H1 (cell line): Measurements from ENCODE around the gene ZBED4. TPM values are rescaled to one million over a fixed set of nuclear protein-coding genes. Genes with fewer than 3 reads are reported as not detected.
A peak's percentile ranks its signal among the peaks of the same experiment; 100 is the strongest.

Experiments used
- CTCF ChIA-PET: fragments of 300-600 bp; sonication (Branson Sonifier 250); formaldehyde crosslinking; loops from one replicate; lab custom pipeline; 2021; ENCODE audit not compliant: partially characterized antibody; lab: Charles Lee
- POLR2A ChIA-PET: fragments of 300-600 bp; sonication (Branson Sonifier 250); formaldehyde crosslinking; loops from one replicate; lab custom pipeline; 2021; ENCODE audit warnings: inconsistent platforms; ENCODE audit not compliant: partially characterized antibody; lab: Charles Lee
- DNase-seq, 2 experiments: peaks; one replicate each; pipeline versions ENCODE4 v3.0.0 to v3.0.0-alpha.2; 2010 to 2022; ENCODE audit warnings: low spot score in 2 of 2, low read depth in 1 of 2, mixed read lengths in 1 of 2
- FAIRE-seq: peaks from 2 replicates; lab custom pipeline; 2011; peaks lifted over from hg19 to GRCh38; lab: Jason Lieb, UNC
- H2AFZ ChIP-seq: 2 replicates; pipeline ENCODE4 v1.8.1; 2012; ENCODE audit warnings: low read length, inconsistent platforms
- H2AK5ac ChIP-seq: 2 replicates; pipeline ENCODE4 v1.6.1; 2013; ENCODE audit warnings: low read depth, low read length
- H2BK120ac ChIP-seq: replicated peaks from 2 replicates; pipeline ENCODE3; 2013; ENCODE audit warnings: low read depth, low read length, inconsistent platforms
- H2BK12ac ChIP-seq: 2 replicates; pipeline ENCODE4 v1.6.1; 2013; ENCODE audit warnings: low read depth, low read length
- H2BK15ac ChIP-seq: 2 replicates; pipeline ENCODE4 v1.6.1; 2013; ENCODE audit warnings: low read length
- H2BK20ac ChIP-seq: 2 replicates; pipeline ENCODE4 v1.6.1; 2013; ENCODE audit warnings: low read length
- H2BK5ac ChIP-seq: 2 replicates; pipeline ENCODE4 v1.6.1; 2013; ENCODE audit warnings: low read depth, low read length
- H3K14ac ChIP-seq: 2 replicates; pipeline ENCODE4 v1.6.1; 2013; ENCODE audit warnings: inconsistent platforms; ENCODE audit not compliant: insufficient read length
- H3K18ac ChIP-seq: 2 replicates; pipeline ENCODE4 v1.6.1; 2013; ENCODE audit warnings: low read length; ENCODE audit errors: extremely low read depth
- H3K23ac ChIP-seq: 2 replicates; pipeline ENCODE4 v1.6.1; 2013; ENCODE audit warnings: inconsistent platforms; ENCODE audit not compliant: insufficient read length
- H3K23me2 ChIP-seq: 2 replicates; pipeline ENCODE4 v1.6.1; 2013; ENCODE audit warnings: low read depth, low read length
- H3K27ac ChIP-seq: 2 replicates; pipeline ENCODE4 v1.6.1; 2011; ENCODE audit warnings: low read depth, low read length, inconsistent platforms
- H3K27me3 ChIP-seq, 4 experiments: replicated peaks in 1 of 4; 1 replicate in 1 of 4; 2 replicates in 3 of 4; pipeline versions ENCODE4 v1.6.1 to v1.8.1; 2011 to 2013; ENCODE audit warnings: low read length in 3 of 4, mild to moderate bottlenecking in 3 of 4, inconsistent platforms in 2 of 4, mixed read lengths in 2 of 4, moderate library complexity in 1 of 4; ENCODE audit not compliant: control insufficient read depth in 3 of 4, insufficient read depth in 3 of 4; ENCODE audit errors: extremely low read depth in 1 of 4
- H3K36me3 ChIP-seq, 4 experiments: 2 replicates each; pipeline versions ENCODE4 v1.6.1 to v1.8.1; 2011 to 2013; ENCODE audit warnings: mild to moderate bottlenecking in 4 of 4, low read length in 3 of 4, moderate library complexity in 2 of 4, control low read depth in 1 of 4, inconsistent platforms in 1 of 4; ENCODE audit not compliant: insufficient read depth in 4 of 4, control insufficient read depth in 2 of 4
- H3K4ac ChIP-seq: replicated peaks from 2 replicates; pipeline ENCODE3; 2013; ENCODE audit warnings: low read length, low read depth, mixed read lengths, inconsistent platforms; ENCODE audit not compliant: insufficient read length
- H3K4me1 ChIP-seq, 4 experiments: replicated peaks in 1 of 4; 1 replicate in 1 of 4; 2 replicates in 3 of 4; pipeline versions ENCODE4 v1.6.1 to v1.8.1; 2011 to 2013; ENCODE audit warnings: low read length in 3 of 4, inconsistent platforms in 2 of 4, mixed read lengths in 1 of 4; ENCODE audit not compliant: insufficient read depth in 4 of 4, control insufficient read depth in 3 of 4
- H3K4me2 ChIP-seq, 2 experiments: 2 replicates each; pipeline versions ENCODE4 v1.6.1 to v1.8.1; 2011 to 2013; ENCODE audit warnings: low read depth in 2 of 2, low read length in 2 of 2, control low read depth in 1 of 2, inconsistent platforms in 1 of 2, mild to moderate bottlenecking in 1 of 2; ENCODE audit not compliant: insufficient read depth in 1 of 2
- H3K4me3 ChIP-seq, 4 experiments: fragments of 200-600, 300-600 bp in 1 of 4; sonication (generic), shearing (Covaris generic), sonication (Bioruptor Twin) in 1 of 4; 2 replicates each; pipeline versions ENCODE4 v1.5.1 to v1.8.1; 2011 to 2016; ENCODE audit warnings: low read length in 4 of 4, low read depth in 3 of 4, control low read depth in 2 of 4, inconsistent platforms in 2 of 4, mild to moderate bottlenecking in 2 of 4, mixed read lengths in 1 of 4, moderate library complexity in 1 of 4; ENCODE audit not compliant: insufficient read depth in 2 of 4; ENCODE audit errors: extremely low read depth in 1 of 4
- H3K56ac ChIP-seq: replicated peaks from 2 replicates; pipeline ENCODE3; 2013; ENCODE audit warnings: low read depth, mild to moderate bottlenecking, mixed read lengths, low read length, inconsistent platforms; ENCODE audit not compliant: insufficient read length
- H3K79me1 ChIP-seq: 2 replicates; pipeline ENCODE4 v1.6.1; 2013; ENCODE audit warnings: low read depth, low read length, control low read depth
- H3K79me2 ChIP-seq, 2 experiments: 2 replicates each; pipeline versions ENCODE4 v1.6.1 to v1.8.1; 2012 to 2013; ENCODE audit warnings: low read length in 2 of 2, mild to moderate bottlenecking in 2 of 2, inconsistent platforms in 1 of 2; ENCODE audit not compliant: insufficient read depth in 2 of 2, control insufficient read depth in 1 of 2
- H3K9ac ChIP-seq, 4 experiments: replicated peaks in 1 of 4; 1 replicate in 1 of 4; 2 replicates in 3 of 4; pipeline versions ENCODE4 v1.6.1 to v1.8.1; 2011 to 2013; ENCODE audit warnings: low read depth in 3 of 4, low read length in 3 of 4, control low read depth in 2 of 4, mild to moderate bottlenecking in 2 of 4, moderate library complexity in 2 of 4, inconsistent platforms in 1 of 4; ENCODE audit errors: extremely low read depth in 1 of 4
- H3K9me3 ChIP-seq, 2 experiments: 2 replicates each; pipeline versions ENCODE4 v1.6.1 to v1.8.1; 2012 to 2013; ENCODE audit warnings: mild to moderate bottlenecking in 2 of 2, moderate library complexity in 2 of 2, control low read depth in 1 of 2, inconsistent platforms in 1 of 2, low read depth in 1 of 2, low read length in 1 of 2, mixed read lengths in 1 of 2; ENCODE audit not compliant: insufficient read depth in 2 of 2
- H4K20me1 ChIP-seq, 2 experiments: replicated peaks in 1 of 2; 2 replicates each; pipeline versions ENCODE3 to v1.8.1; 2011 to 2013; ENCODE audit warnings: inconsistent platforms in 2 of 2, low read length in 2 of 2, mild to moderate bottlenecking in 1 of 2; ENCODE audit not compliant: insufficient read depth in 2 of 2, control insufficient read depth in 1 of 2
- H4K5ac ChIP-seq: 2 replicates; pipeline ENCODE4 v1.6.1; 2013; ENCODE audit warnings: low read length, low read depth, mixed read lengths, inconsistent platforms; ENCODE audit not compliant: insufficient read length
- H4K8ac ChIP-seq: 2 replicates; pipeline ENCODE4 v1.8.0; 2013; ENCODE audit warnings: mild to moderate bottlenecking, moderate library complexity, low read length, inconsistent platforms; ENCODE audit not compliant: insufficient read depth; ENCODE audit errors: extremely low read depth
- H4K91ac ChIP-seq: replicated peaks from 2 replicates; pipeline ENCODE3; 2013; ENCODE audit warnings: low read length, mixed read lengths, inconsistent platforms; ENCODE audit not compliant: insufficient read length
- BRCA1 ChIP-seq: IDR thresholded peaks from 2 replicates; pipeline ENCODE4 v1.6.1; 2012; ENCODE audit warnings: low read depth, low read length, improper control_type of control experiment
- CBX5 ChIP-seq: fragments of 300-800, 300-1000 bp; sonication (generic); IDR thresholded peaks from 2 replicates; pipeline ENCODE4 v1.7.1; 2016; ENCODE audit warnings: antibody characterized with exemption, low read length, low read depth
- CBX8 ChIP-seq: fragments of 300-800, 300-1000 bp; sonication (generic); IDR thresholded peaks from 2 replicates; pipeline ENCODE4 v1.7.1; 2016; ENCODE audit warnings: low read depth, low read length, borderline replicate concordance
- CTBP2 ChIP-seq: IDR thresholded peaks from 2 replicates; pipeline ENCODE4 v1.7.0; 2011; ENCODE audit warnings: borderline replicate concordance, mild to moderate bottlenecking, moderate library complexity, mixed read lengths, low read length; ENCODE audit not compliant: insufficient read depth, insufficient read length
- HDAC2 ChIP-seq, 2 experiments: fragments of 300-600 bp in 1 of 2; sonication (generic) in 1 of 2; IDR thresholded peaks; 2 replicates each; pipeline ENCODE4 v1.6.1; 2011 to 2012; ENCODE audit warnings: low read depth in 2 of 2, low read length in 2 of 2, mild to moderate bottlenecking in 2 of 2, moderate library complexity in 2 of 2, borderline replicate concordance in 1 of 2, inconsistent platforms in 1 of 2
- NRF1 ChIP-seq: IDR thresholded peaks from 2 replicates; pipeline ENCODE4 v1.6.1; 2011; ENCODE audit warnings: mild to moderate bottlenecking, low read depth, low read length, improper control_type of control experiment
- POLR2A ChIP-seq, 2 experiments: IDR thresholded peaks; 1 replicate in 1 of 2; 2 replicates in 1 of 2; pipeline ENCODE4 v1.6.1; 2011; ENCODE audit warnings: low read depth in 2 of 2, low read length in 2 of 2, mild to moderate bottlenecking in 2 of 2; ENCODE audit errors: control extremely low read depth in 1 of 2
- SAP30 ChIP-seq: fragments of 300-600 bp; sonication (generic); IDR thresholded peaks from 2 replicates; pipeline ENCODE4 v1.7.1; 2012; ENCODE audit warnings: low read length, moderate library complexity, mild to moderate bottlenecking, inconsistent platforms; ENCODE audit not compliant: insufficient read depth, insufficient replicate concordance
- ZNF274 ChIP-seq: IDR thresholded peaks from 2 replicates; pipeline ENCODE4 v1.7.0; 2012; ENCODE audit warnings: low read length, borderline replicate concordance; ENCODE audit errors: extremely low read depth
- WGBS, 2 experiments: shearing (Covaris generic) in 1 of 2; methylation state at CpG; one replicate each; pipeline versions ENCODE4 v1.1.6 to v1.1.7; 2013 to 2015; ENCODE audit warnings: low lambda C conversion rate in 2 of 2, mixed read lengths in 2 of 2, inconsistent platforms in 1 of 2, low coverage in 1 of 2, missing lambda C conversion rate in 1 of 2; ENCODE audit not compliant: insufficient replicate concordance in 2 of 2, insufficient coverage in 1 of 2, insufficient read length in 1 of 2; ENCODE audit errors: extremely low coverage in 1 of 2, missing lambda C conversion rate in 1 of 2; 5-methylcytosine and 5-hydroxymethylcytosine counted together
- polyA plus RNA-seq, 7 experiments: library from polyadenylated mRNA; depleted of rRNA in 3 of 7; stranded (reverse) in 5 of 7; unstranded in 2 of 7; fragments of >200 nt in 5 of 7; fragments of 200-250 nt in 2 of 7; gene quantifications; 1 replicate in 5 of 7; 2 replicates in 1 of 7; 4 replicates in 1 of 7; pipeline versions ENCODE4 v1.2.1 to v1.2.3, GENCODE V29; 2011 to 2013; ENCODE audit warnings: missing spikeins in 2 of 7, mixed read lengths in 2 of 7
- total RNA-seq: library from RNA; stranded (reverse); fragmentation: NEBNext Ultra II Directional; extraction: Animal tissue kit (Norgen Biotek cat#: 25700); gene quantifications from 2 replicates; pipeline ENCODE4 v1.2.1, GENCODE V29; 2021
- TF ChIP-seq, protein P1 (sequence below), 3 experiments: IDR thresholded peaks; 1 replicate in 2 of 3; 2 replicates in 1 of 3; pipeline versions ENCODE4 v1.5.1 to v1.6.1; 2011; ENCODE audit warnings: low read length in 3 of 3, mild to moderate bottlenecking in 3 of 3, inconsistent platforms in 2 of 3, low read depth in 1 of 3, moderate library complexity in 1 of 3; ENCODE audit not compliant: insufficient read depth in 1 of 3; ENCODE audit errors: control extremely low read depth in 1 of 3

Gene ZBED4
- total and polyA plus RNA-seq, 2 of the 8 experiments (the other 6 are each of a cell fraction or from before 2014, with no cell fraction given), result 11.0 to 28.3 TPM

DNA sequence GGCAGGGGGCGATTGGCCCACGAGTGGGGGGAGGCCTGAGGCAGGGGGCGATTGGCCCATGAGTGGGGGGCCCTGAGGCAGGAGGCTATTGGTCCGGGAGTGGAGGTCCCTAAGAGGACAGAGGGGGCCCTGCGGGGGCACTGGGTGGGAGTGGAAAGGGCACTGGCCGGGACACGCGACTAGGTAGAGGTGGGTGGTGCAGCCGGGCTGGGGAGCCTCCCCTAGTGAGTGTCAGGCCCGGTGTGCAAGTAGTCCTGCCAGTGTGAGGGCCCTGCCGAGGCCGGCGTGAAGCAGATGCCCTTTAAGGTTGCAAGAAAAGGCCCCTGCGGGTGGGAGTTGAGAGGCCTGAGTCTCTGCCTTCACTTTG lies 25.1 kb upstream of the ZBED4 start:
- Histone ChIP-seq H4K8ac (peak overlapping the region; percentile 15; the same call in 1 of the 2 replicates), H3K4me2 (no peak overlapping the region), H3K56ac (no peak overlapping the region), H3K18ac (no peak overlapping the region), H2BK20ac (no peak overlapping the region), H4K5ac (no peak overlapping the region), H3K4me1 (peaks cover 0 to 9% (median 7%) of the 10 kb centered on the region in 4 experiments; a peak in 5 of 7 replicates), H3K14ac (no peak overlapping the region), H3K4me3 (no peak overlapping the region), H3K27ac (no peak overlapping the region), H3K79me1 (peaks cover 18% of the 10 kb centered on the region), H2BK12ac (no peak overlapping the region), H2AK5ac (no peak overlapping the region), H3K9ac (no peak overlapping the region), H3K23ac (no peak overlapping the region), H3K23me2 (peaks cover 9% of the 10 kb centered on the region; the same call in 1 of the 2 replicates), H3K36me3 (peaks cover 4 to 10% (median 5%) of the 10 kb centered on the region in 4 experiments; a peak in 7 of 8 replicates), H2BK5ac (no peak overlapping the region), H4K91ac (no peak overlapping the region), H2BK120ac (no peak overlapping the region), H3K4ac (no peak overlapping the region), H4K20me1 (peaks cover 24 to 29% of the 10 kb centered on the region in 2 experiments), H2BK15ac (no peak overlapping the region), H3K27me3 (no peaks in the 10 kb centered on the region; a peak in 1 of 7 replicates), H2AFZ (no peak overlapping the region), H3K79me2 (peaks cover 19 to 34% of the 10 kb centered on the region in 2 experiments), H3K9me3 (peaks cover 22 to 26% of the 10 kb centered on the region in 2 experiments)
- 96% methylated on average over 9 of the region's 14 CpGs; no CpG with 5 or more reads in 1 of the 2 experiments for WGBS, 2 experiments
- no peak for FAIRE-seq
- POLR2A ChIA-PET, result no interaction called here
- CTCF ChIA-PET, result interaction anchor here (0.8 to 1.4 kb wide), 4 partner anchors 11 to 448 kb away, joined by 3 read pairs; no protein-coding TSS in a partner anchor
- DNase-seq, result no peak
- no peak for TF ChIP-seq CBX5
- TF ChIP-seq POLR2A (IDR thresholded peaks at IDR 0.05; ENCODE audit: control extremely low read depth in 1 of 2, low read depth in 2 of 2, low read length in 2 of 2), result no peak
- no peak for TF ChIP-seq HDAC2 (IDR thresholded peaks at IDR 0.05; ENCODE audit: borderline replicate concordance in 1 of 2, low read depth in 2 of 2, low read length in 2 of 2)
- no peak for TF ChIP-seq ZNF274
- TF ChIP-seq NRF1, result no peak
- no peak for TF ChIP-seq CBX8
- no peak for TF ChIP-seq SAP30
- TF ChIP-seq, protein P1, sequence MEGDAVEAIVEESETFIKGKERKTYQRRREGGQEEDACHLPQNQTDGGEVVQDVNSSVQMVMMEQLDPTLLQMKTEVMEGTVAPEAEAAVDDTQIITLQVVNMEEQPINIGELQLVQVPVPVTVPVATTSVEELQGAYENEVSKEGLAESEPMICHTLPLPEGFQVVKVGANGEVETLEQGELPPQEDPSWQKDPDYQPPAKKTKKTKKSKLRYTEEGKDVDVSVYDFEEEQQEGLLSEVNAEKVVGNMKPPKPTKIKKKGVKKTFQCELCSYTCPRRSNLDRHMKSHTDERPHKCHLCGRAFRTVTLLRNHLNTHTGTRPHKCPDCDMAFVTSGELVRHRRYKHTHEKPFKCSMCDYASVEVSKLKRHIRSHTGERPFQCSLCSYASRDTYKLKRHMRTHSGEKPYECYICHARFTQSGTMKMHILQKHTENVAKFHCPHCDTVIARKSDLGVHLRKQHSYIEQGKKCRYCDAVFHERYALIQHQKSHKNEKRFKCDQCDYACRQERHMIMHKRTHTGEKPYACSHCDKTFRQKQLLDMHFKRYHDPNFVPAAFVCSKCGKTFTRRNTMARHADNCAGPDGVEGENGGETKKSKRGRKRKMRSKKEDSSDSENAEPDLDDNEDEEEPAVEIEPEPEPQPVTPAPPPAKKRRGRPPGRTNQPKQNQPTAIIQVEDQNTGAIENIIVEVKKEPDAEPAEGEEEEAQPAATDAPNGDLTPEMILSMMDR (IDR thresholded peaks at IDR 0.05; ENCODE audit: control extremely low read depth in 1 of 3, insufficient read depth in 1 of 3, low read depth in 1 of 3, low read length in 3 of 3), result no peak
- no peak for TF ChIP-seq CTBP2
- TF ChIP-seq BRCA1, result no peak
